Measurements from ENCODE around the gene IL18BP. TPM values are rescaled to one million over a fixed set of nuclear protein-coding genes. Genes with fewer than 3 reads are reported as not detected.

IL18BP gene
- total and polyA plus RNA-seq, 10 of the 15 experiments (the other 5 are each of a cell fraction or from before 2014, with no cell fraction given) = 2.6 to 18.1 (median 10.7) TPM

DNA sequence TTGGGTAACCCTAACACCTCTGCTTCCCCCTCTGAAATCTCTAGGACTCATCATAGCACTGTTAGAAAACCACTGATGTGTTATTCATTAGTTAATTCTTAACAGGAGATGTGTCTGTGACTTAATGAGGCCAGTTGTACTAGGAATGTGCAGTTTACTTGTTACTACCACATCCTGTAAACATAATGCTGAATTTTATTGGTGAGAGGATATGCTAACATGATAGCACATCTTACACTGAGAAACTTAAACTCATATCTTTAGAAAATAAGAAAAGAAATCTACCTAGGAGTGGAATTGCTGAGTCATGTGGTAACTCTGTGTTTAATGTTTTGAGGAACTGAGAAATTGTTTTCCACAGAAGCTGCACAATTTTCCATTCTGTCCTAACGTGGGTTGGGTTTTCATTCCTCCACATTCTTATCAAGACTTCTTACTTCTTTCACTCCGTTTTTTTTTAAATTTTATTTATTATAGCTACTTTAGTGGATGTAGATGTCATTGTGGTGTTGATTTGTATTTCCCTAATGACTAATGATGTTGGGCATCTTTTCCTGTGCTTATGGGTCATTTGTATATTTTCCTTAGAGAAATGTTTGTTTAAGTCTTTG, 36.2 kb upstream of the IL18BP start (continued):
- TF ChIP-seq, protein P1, sequence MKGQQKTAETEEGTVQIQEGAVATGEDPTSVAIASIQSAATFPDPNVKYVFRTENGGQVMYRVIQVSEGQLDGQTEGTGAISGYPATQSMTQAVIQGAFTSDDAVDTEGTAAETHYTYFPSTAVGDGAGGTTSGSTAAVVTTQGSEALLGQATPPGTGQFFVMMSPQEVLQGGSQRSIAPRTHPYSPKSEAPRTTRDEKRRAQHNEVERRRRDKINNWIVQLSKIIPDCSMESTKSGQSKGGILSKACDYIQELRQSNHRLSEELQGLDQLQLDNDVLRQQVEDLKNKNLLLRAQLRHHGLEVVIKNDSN (IDR thresholded peaks at IDR 0.05; ENCODE audit: borderline replicate concordance, extremely low read length, insufficient read depth, low read depth, low read length) = no peak
- TF ChIP-seq ZBED1 (IDR thresholded peaks at IDR 0.05; ENCODE audit: borderline replicate concordance) (0 out of 2 replicates have a peak, but pooled peaks have one; percentile 65), SIX5 (IDR thresholded peaks at IDR 0.05; ENCODE audit: low read depth, low read length, severe bottlenecking) (no peak), MTA2 (IDR thresholded peaks at IDR 0.05; ENCODE audit: low read depth) (peak; percentile 94), SPI1 (IDR thresholded peaks at IDR 0.05; ENCODE audit: borderline replicate concordance, insufficient read depth, low read depth, low read length) (peak; percentile 92), CREM (IDR thresholded peaks at IDR 0.05; ENCODE audit: low read depth) (peak; percentile 67; the same call in 1 of the 2 replicates), PML (IDR thresholded peaks at IDR 0.05; ENCODE audit: low read length) (peak; percentile 58; the same call in 1 of the 2 replicates), ATF7 (IDR thresholded peaks at IDR 0.05; ENCODE audit: low read depth) (peak; percentile 85), EED (IDR thresholded peaks at IDR 0.05; ENCODE audit: low read depth) (peak; percentile 81), SIN3A (IDR thresholded peaks at IDR 0.05; ENCODE audit: low read depth, low read length) (no peak), PAX8 (IDR thresholded peaks at IDR 0.05) (0 out of 2 replicates have a peak, but pooled peaks have one; percentile 17), BHLHE40 (IDR thresholded peaks at IDR 0.05; ENCODE audit: borderline replicate concordance in 1 of 2, low read depth in 2 of 2, low read length in 1 of 2) (peak in 1 of 2 experiments; percentile 55; a peak in 1 of 4 replicates), IRF4 (IDR thresholded peaks at IDR 0.05; ENCODE audit: low read depth, low read length) (peak; percentile 85; the same call in 1 of the 2 replicates), ESRRA (IDR thresholded peaks at IDR 0.05; ENCODE audit: low read length) (no peak), POU2F2 (IDR thresholded peaks at IDR 0.05; ENCODE audit: borderline replicate concordance, low read depth, low read length) (no peak), IKZF1 (conservative IDR thresholded peaks at IDR 0.05) (peak; percentile 99), STAT1 (conservative IDR thresholded peaks at IDR 0.05) (no peak), ZNF217 (IDR thresholded peaks at IDR 0.05) (peak; percentile 88)
- TF ChIP-seq, protein P2, sequence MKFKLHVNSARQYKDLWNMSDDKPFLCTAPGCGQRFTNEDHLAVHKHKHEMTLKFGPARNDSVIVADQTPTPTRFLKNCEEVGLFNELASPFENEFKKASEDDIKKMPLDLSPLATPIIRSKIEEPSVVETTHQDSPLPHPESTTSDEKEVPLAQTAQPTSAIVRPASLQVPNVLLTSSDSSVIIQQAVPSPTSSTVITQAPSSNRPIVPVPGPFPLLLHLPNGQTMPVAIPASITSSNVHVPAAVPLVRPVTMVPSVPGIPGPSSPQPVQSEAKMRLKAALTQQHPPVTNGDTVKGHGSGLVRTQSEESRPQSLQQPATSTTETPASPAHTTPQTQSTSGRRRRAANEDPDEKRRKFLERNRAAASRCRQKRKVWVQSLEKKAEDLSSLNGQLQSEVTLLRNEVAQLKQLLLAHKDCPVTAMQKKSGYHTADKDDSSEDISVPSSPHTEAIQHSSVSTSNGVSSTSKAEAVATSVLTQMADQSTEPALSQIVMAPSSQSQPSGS (IDR thresholded peaks at IDR 0.05; ENCODE audit: low read length) = peak; percentile 73
- TF ChIP-seq, protein P3, sequence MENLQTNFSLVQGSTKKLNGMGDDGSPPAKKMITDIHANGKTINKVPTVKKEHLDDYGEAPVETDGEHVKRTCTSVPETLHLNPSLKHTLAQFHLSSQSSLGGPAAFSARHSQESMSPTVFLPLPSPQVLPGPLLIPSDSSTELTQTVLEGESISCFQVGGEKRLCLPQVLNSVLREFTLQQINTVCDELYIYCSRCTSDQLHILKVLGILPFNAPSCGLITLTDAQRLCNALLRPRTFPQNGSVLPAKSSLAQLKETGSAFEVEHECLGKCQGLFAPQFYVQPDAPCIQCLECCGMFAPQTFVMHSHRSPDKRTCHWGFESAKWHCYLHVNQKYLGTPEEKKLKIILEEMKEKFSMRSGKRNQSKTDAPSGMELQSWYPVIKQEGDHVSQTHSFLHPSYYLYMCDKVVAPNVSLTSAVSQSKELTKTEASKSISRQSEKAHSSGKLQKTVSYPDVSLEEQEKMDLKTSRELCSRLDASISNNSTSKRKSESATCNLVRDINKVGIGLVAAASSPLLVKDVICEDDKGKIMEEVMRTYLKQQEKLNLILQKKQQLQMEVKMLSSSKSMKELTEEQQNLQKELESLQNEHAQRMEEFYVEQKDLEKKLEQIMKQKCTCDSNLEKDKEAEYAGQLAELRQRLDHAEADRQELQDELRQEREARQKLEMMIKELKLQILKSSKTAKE (IDR thresholded peaks at IDR 0.05; ENCODE audit: low read depth, poor library complexity, severe bottlenecking) = peak; percentile 61
- TF ChIP-seq, protein P4, sequence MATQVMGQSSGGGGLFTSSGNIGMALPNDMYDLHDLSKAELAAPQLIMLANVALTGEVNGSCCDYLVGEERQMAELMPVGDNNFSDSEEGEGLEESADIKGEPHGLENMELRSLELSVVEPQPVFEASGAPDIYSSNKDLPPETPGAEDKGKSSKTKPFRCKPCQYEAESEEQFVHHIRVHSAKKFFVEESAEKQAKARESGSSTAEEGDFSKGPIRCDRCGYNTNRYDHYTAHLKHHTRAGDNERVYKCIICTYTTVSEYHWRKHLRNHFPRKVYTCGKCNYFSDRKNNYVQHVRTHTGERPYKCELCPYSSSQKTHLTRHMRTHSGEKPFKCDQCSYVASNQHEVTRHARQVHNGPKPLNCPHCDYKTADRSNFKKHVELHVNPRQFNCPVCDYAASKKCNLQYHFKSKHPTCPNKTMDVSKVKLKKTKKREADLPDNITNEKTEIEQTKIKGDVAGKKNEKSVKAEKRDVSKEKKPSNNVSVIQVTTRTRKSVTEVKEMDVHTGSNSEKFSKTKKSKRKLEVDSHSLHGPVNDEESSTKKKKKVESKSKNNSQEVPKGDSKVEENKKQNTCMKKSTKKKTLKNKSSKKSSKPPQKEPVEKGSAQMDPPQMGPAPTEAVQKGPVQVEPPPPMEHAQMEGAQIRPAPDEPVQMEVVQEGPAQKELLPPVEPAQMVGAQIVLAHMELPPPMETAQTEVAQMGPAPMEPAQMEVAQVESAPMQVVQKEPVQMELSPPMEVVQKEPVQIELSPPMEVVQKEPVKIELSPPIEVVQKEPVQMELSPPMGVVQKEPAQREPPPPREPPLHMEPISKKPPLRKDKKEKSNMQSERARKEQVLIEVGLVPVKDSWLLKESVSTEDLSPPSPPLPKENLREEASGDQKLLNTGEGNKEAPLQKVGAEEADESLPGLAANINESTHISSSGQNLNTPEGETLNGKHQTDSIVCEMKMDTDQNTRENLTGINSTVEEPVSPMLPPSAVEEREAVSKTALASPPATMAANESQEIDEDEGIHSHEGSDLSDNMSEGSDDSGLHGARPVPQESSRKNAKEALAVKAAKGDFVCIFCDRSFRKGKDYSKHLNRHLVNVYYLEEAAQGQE (IDR thresholded peaks at IDR 0.05; ENCODE audit: low read depth, low read length) = no peak
- TF ChIP-seq, protein P5, sequence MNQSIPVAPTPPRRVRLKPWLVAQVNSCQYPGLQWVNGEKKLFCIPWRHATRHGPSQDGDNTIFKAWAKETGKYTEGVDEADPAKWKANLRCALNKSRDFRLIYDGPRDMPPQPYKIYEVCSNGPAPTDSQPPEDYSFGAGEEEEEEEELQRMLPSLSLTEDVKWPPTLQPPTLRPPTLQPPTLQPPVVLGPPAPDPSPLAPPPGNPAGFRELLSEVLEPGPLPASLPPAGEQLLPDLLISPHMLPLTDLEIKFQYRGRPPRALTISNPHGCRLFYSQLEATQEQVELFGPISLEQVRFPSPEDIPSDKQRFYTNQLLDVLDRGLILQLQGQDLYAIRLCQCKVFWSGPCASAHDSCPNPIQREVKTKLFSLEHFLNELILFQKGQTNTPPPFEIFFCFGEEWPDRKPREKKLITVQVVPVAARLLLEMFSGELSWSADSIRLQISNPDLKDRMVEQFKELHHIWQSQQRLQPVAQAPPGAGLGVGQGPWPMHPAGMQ (IDR thresholded peaks at IDR 0.05; ENCODE audit: borderline replicate concordance) = no peak

All from GM12878 (cell line).